AG04450 (cell line): Measurements from ENCODE around the gene OTOG. TPM values are rescaled to one million over a fixed set of nuclear protein-coding genes. Genes with fewer than 3 reads are reported as not detected.

Source experiments
- CTCF ChIA-PET: fragments of 300-600, 350-600 bp; formaldehyde crosslinking; extraction: SDS; loops from one replicate; lab custom pipeline; 2022; ENCODE audit warnings: antibody characterized with exemption, inconsistent platforms; lab: Charles Lee
- POLR2A ChIA-PET: fragments of 350-600 bp; formaldehyde crosslinking; extraction: SDS; loops from one replicate; lab custom pipeline; 2021; ENCODE audit warnings: antibody characterized with exemption, inconsistent platforms; lab: Yijun Ruan, JAX
- DNase-seq: peaks from one replicate; pipeline ENCODE4 v3.0.0-alpha.2; 2011; ENCODE audit warnings: low read depth, low spot score
- H3K27ac ChIP-seq: one replicate; pipeline ENCODE4 v1.5.1; 2012; ENCODE audit warnings: low read depth, low read length, control low read depth
- H3K27me3 ChIP-seq: one replicate; pipeline ENCODE4 v1.6.0; 2012; ENCODE audit warnings: low read length; ENCODE audit not compliant: control insufficient read depth, insufficient read depth
- H3K4me3 ChIP-seq: 2 replicates; pipeline ENCODE4 v1.5.1; 2011; ENCODE audit warnings: mild to moderate bottlenecking, low read depth, low read length, control low read depth
- H3K9me3 ChIP-seq: 2 replicates; pipeline ENCODE4 v1.5.1; 2012; ENCODE audit warnings: low read length; ENCODE audit not compliant: control insufficient read depth, insufficient read depth
- CTCF ChIP-seq: IDR thresholded peaks from 2 replicates; pipeline ENCODE4 v1.5.1; 2011; ENCODE audit warnings: low read depth, low read length, control low read depth, inconsistent platforms
- polyA plus RNA-seq: library from polyadenylated mRNA; depleted of rRNA; stranded (reverse); fragments of >200 nt; gene quantifications from 2 replicates; pipeline ENCODE4 v1.2.3, GENCODE V29; 2011

Gene OTOG
- polyA plus RNA-seq, 1 experiment: not detected

- H3K4me3 ChIP-seq: no peak overlapping the region
- no peaks in the 10 kb centered on the region for H3K9me3 ChIP-seq
- DNase-seq: no peak
- TF ChIP-seq CTCF: no peak
- H3K27me3 ChIP-seq: peaks cover 4% of the 10 kb centered on the region
- POLR2A ChIA-PET: no interaction called here
- H3K27ac ChIP-seq: no peak overlapping the region
- CTCF ChIA-PET: interaction anchor here (1.3 kb wide), 1 partner anchor 385 kb away, joined by 3 read pairs; no protein-coding TSS in a partner anchor
These were observed 46.6 kb downstream of the OTOG start for GRCh38 chr11:17593466-17594245.

GRCh38 chr11:17594686-17595192, 47.7 kb downstream of the OTOG start:
- DNase-seq: no peak
- CTCF ChIA-PET: no interaction called here
- H3K9me3 ChIP-seq: no peaks in the 10 kb centered on the region
- no peak for TF ChIP-seq CTCF
- POLR2A ChIA-PET: no interaction called here
- no peak overlapping the region for H3K27ac ChIP-seq
- H3K4me3 ChIP-seq: no peak overlapping the region
- H3K27me3 ChIP-seq: peaks cover 2% of the 10 kb centered on the region

GRCh38 chr11:17595526-17596309, 48.7 kb downstream of the OTOG start:
- ChIA-PET CTCF (interaction anchor here (0.6 to 2.1 kb wide), 5 partner anchors 83 to 383 kb away, joined by 3 to 7 read pairs (median 4); no protein-coding TSS in a partner anchor), POLR2A (no interaction called here)
- no peak for DNase-seq
- no peaks in the 10 kb centered on the region for H3K9me3 ChIP-seq
- no peak overlapping the region for H3K27ac ChIP-seq
- H3K27me3 ChIP-seq: peaks cover 2% of the 10 kb centered on the region
- TF ChIP-seq CTCF: no peak
- H3K4me3 ChIP-seq: no peak overlapping the region

- Histone ChIP-seq H3K27me3 (peaks cover 2% of the 10 kb centered on the region), H3K4me3 (no peak overlapping the region), H3K9me3 (no peaks in the 10 kb centered on the region), H3K27ac (no peak overlapping the region)
- TF ChIP-seq CTCF: no peak
- no peak for DNase-seq
- POLR2A ChIA-PET: no interaction called here
- CTCF ChIA-PET: interaction anchor here (0.6 to 2.1 kb wide), 4 partner anchors 82 to 382 kb away, joined by 3 to 7 read pairs (median 4); no protein-coding TSS in a partner anchor
These were observed 49.2 kb downstream of the OTOG start for GRCh38 chr11:17596310-17596669.
